Brain microvascular endothelial cell (primary cell): Measurements from ENCODE around the gene MEIS2.
A peak's percentile ranks its signal among the peaks of the same experiment; 100 is the strongest.

Experiments used
- DNase-seq: peaks from one replicate; pipeline ENCODE4 v3.0.0-alpha.2; 2020
- H3K27ac ChIP-seq: fragments of 250-450 bp; sonication (Bioruptor Pico); 2 replicates; pipeline ENCODE4 v1.5.1; 2020; ENCODE audit warnings: mild to moderate bottlenecking, moderate library complexity
- H3K27me3 ChIP-seq: fragments of 250-450 bp; sonication (Bioruptor Pico); replicated peaks from 2 replicates; pipeline ENCODE4 v1.5.1; 2020; ENCODE audit warnings: mild to moderate bottlenecking
- H3K36me3 ChIP-seq: fragments of 250-450 bp; sonication (Bioruptor Pico); replicated peaks from 2 replicates; pipeline ENCODE4 v1.5.1; 2020; ENCODE audit warnings: mild to moderate bottlenecking
- H3K4me3 ChIP-seq: 2 replicates; pipeline ENCODE4 v1.5.1; 2011; ENCODE audit warnings: low read depth, mild to moderate bottlenecking, control low read depth, low read length, moderate library complexity
- in situ Hi-C: cut with HindIII; loops from 2 replicates; pipeline ENCODE4 v1.10.0; 2017; ENCODE audit warnings: low sequenced_read_pairs, low pct_ligation_motif_present
- TF ChIP-seq, protein P1 (sequence below): IDR thresholded peaks from 2 replicates; pipeline ENCODE4 v1.5.1; 2011; ENCODE audit warnings: low read depth, mild to moderate bottlenecking, moderate library complexity, low read length, control low read depth, inconsistent platforms; ENCODE audit errors: missing control alignments

MEIS2 gene

DNA sequence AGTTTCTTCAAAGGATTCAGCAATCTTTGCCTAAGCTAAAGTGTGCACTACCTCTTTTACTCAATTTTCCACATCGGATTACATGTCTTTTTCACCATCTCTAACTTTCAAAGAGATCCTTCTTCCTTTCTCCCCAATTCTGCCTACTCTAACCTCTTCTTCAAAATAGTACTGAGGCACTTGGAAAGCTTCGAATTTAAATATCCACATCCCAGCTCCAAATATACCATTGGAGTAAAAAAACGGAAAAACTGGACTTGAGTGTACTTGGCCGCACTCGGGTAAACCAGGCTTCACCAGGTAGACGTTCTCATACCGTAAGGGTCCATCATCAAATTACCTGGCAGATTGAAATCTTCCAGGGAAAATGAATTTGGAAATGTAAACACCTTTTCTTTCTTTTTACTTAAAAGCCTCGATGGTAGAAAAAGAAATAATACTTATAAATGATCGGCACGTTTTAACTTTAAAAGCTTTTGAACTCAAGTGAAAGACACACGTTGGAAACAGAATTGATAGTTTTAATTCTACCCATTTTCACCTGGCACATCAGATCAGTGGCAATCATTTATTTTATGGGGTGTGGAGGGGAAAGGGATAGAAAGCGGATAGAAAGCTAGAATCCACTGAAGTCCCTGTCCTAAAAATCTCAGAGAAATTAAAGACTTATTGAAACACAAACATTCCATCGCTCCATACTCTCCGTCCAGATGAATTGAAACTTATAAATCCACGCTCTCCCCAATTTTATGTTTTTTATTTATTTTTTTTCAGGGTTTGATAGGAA is 8.2 kb upstream of the MEIS2 start:
- Histone ChIP-seq H3K27me3 (peaks cover 92% of the 10 kb centered on the region), H3K4me3 (no peak overlapping the region), H3K27ac (no peak overlapping the region), H3K36me3 (no peaks in the 10 kb centered on the region)
- in situ Hi-C loops = loop anchor here (10.0 to 25.0 kb wide), 2 partner anchors 224 to 1571 kb away; partner anchors contain the start of gene DPH6
- DNase-seq = no peak
- TF ChIP-seq, protein P1, sequence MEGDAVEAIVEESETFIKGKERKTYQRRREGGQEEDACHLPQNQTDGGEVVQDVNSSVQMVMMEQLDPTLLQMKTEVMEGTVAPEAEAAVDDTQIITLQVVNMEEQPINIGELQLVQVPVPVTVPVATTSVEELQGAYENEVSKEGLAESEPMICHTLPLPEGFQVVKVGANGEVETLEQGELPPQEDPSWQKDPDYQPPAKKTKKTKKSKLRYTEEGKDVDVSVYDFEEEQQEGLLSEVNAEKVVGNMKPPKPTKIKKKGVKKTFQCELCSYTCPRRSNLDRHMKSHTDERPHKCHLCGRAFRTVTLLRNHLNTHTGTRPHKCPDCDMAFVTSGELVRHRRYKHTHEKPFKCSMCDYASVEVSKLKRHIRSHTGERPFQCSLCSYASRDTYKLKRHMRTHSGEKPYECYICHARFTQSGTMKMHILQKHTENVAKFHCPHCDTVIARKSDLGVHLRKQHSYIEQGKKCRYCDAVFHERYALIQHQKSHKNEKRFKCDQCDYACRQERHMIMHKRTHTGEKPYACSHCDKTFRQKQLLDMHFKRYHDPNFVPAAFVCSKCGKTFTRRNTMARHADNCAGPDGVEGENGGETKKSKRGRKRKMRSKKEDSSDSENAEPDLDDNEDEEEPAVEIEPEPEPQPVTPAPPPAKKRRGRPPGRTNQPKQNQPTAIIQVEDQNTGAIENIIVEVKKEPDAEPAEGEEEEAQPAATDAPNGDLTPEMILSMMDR = no peak

DNA sequence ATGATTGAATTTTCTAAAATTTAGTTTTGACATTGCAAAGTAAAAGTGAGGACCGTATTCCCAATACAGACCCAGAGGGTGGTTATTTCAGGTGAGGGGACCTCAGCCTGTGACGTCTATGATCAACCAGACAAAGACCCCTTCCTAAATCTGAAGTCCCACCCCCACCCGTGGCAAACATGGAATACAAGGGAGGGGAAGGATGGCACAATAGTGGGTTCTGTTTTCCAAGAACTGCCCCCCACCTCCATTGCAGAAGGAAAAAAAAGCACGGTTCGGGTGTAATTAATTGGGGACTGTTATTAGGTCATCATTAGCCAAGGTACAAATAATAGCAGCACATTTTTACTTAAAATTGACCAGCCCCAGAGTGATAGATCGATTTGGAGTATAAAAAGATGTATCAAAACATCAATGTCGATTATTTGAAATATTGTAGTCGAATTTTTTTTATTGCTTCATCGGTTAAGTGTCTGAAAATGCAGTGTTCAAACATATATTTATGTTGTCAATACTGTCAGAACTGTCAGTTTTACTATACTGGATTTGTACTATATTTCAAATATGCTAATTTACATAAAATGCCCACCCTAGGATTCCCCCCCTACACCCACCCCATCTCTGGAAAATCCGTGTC is 7.5 kb upstream of the MEIS2 start:
- no peak overlapping the region for H3K4me3 ChIP-seq
- H3K27ac ChIP-seq = no peak overlapping the region
- TF ChIP-seq, protein P1 = no peak
- no peak for DNase-seq
- no peaks in the 10 kb centered on the region for H3K36me3 ChIP-seq
- in situ Hi-C loops = loop anchor here (10.0 to 25.0 kb wide), 2 partner anchors 223 to 1571 kb away; partner anchors contain the start of gene DPH6
- peaks cover 91% of the 10 kb centered on the region for H3K27me3 ChIP-seq

DNA sequence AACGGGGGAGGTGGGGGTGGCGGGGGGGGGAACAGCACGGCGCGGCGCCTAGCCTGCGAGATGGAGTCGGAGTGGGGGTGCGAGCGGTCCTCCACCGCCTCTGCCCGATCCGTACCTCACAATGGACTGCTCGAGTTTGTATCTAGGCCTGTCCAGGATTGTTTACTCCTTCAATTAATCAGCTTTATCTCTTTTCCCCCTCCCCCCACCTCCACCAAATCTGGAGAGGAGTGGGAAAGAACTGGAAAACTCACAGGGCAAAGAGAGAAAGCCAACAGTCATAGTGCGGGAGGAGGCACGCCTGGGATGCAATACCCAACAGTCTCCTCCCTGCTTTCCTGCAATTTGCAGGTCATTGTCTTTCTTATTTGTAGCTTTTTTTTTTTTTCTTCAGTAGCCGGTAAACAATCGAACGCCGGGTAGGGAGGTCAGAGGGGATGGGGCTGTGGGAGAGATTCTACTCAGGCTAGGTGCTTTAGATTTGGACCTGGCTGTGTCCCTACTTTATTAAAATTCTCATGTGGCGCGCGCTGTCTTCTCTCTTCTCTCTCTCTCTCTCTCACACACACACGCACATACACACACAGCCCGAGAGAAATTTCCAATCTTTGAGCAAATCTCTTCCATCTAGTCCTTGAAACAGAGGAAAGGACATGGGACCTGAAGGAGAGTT is 6.9 kb upstream of the MEIS2 start:
- Histone ChIP-seq H3K4me3 (no peak overlapping the region), H3K27me3 (peaks cover 86% of the 10 kb centered on the region), H3K36me3 (no peaks in the 10 kb centered on the region), H3K27ac (no peak overlapping the region)
- in situ Hi-C loops = loop anchor here (10.0 to 25.0 kb wide), 2 partner anchors 222 to 1570 kb away; partner anchors contain the start of gene DPH6
- DNase-seq = no peak
- TF ChIP-seq, protein P1 = no peak

DNA sequence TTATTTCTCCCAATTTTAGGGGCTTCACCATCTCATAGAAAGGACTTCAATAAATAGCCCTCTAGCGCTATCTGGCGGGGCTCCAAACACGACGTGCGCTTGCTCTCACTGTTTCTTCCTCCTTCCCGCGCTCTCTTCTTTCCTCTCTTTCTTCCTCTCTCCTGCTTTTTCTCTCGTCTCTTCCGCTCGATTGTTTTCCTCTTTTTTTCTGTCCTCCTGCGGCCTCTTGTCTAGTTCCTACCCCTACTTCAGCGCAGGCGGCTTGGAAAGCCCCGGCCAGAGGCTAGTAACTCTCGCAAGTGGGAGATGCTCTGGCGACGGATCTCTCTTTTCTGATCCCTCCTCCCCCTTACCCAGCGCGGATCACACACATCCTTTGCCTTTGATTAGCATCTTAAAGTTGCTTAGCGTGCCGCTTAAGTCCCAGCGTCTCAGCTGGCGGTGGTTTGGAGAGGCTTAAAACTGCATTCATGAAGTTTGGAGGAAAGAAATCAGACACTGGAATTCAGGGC is 6.2 kb upstream of the MEIS2 start:
- no peak overlapping the region for H3K27ac ChIP-seq
- H3K4me3 ChIP-seq = peak overlapping the region; percentile 9
- no peaks in the 10 kb centered on the region for H3K36me3 ChIP-seq
- in situ Hi-C loops = loop anchor here (10.0 to 25.0 kb wide), 2 partner anchors 222 to 1569 kb away; partner anchors contain the start of gene DPH6
- no peak for DNase-seq
- TF ChIP-seq, protein P1 = peak; percentile 66
- H3K27me3 ChIP-seq = peaks cover 80% of the 10 kb centered on the region

DNA sequence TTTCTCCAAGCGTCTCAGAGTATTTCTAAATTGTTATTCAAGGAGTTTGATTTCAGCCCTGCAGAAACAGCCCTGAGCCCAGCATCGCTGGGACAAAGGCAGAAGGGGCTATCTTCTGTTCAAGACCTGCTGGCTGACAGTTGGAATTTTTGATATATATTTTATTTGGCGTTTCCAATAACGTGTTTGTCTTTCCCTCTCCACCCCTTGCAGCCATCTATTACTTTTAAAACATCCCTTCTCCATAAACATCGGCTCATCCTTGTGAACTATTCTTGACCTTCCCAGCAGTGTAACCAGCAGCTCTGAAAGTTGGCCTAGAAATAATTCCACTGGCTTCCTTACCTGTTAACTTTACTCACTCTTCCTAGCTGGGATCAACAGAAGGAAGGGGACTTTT is 5.5 kb upstream of the MEIS2 start:
- no peak for DNase-seq
- Histone ChIP-seq H3K27me3 (peaks cover 73% of the 10 kb centered on the region), H3K27ac (no peak overlapping the region), H3K4me3 (no peak overlapping the region), H3K36me3 (no peaks in the 10 kb centered on the region)
- in situ Hi-C loops = loop anchor here (10.0 to 25.0 kb wide), 2 partner anchors 221 to 1569 kb away; partner anchors contain the start of gene DPH6
- TF ChIP-seq, protein P1 = no peak
